GM21526 (cell line): Measurements from ENCODE around the gene LTBP4.
"Not testable (repeated sequence)": the region's sequence is repeated elsewhere in the genome, so short reads cannot be mapped to it uniquely, and the experiment has no call there.

ENCODE experiments used
- ATAC-seq: cut with Tn5 transposase; IDR thresholded peaks from one replicate; pipeline ENCODE4 v1.9.1; 2021; ENCODE audit warnings: moderate library complexity; ENCODE audit not compliant: unreplicated experiment, low FRiP score

LTBP4 gene

GRCh38 chr19:40571831-40572495, 29.2 kb upstream of the LTBP4 start:
- no peak for ATAC-seq

- ATAC-seq, result no peak
Measured at GRCh38 chr19:40575326-40575725, 25.8 kb upstream of the LTBP4 start.

DNA sequence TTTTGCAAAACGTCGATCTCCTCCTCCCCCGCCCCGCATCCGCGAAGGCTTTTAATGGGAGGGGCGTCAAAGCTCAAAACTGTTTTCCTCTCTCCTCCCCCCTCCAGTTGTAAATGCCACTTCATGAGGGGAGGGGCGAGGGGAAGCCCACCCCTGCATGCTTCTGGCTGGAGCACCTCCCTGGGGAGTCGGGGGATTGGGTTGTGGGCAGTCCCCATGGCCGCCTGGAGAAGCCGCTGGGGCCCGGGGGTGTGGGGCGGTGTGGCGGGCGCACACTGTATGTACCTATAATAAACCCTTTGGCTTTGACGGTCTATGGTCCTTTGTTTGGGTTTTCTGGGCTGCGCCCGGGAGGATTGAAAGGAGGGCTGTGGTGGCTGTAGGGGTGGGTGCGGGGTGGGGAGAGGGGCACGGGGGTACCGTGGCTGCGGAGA, 25.0 kb upstream of the LTBP4 start:
- ATAC-seq, result peak; percentile 26

GRCh38 chr19:40576585-40577451, 24.4 kb upstream of the LTBP4 start, which contains the start of gene SHKBP1:
Gene SHKBP1 (plus strand): TSS chr19:40576873. CDS start chr19:40576900, 27 bp downstream.
- ATAC-seq, result peak; percentile 89

DNA sequence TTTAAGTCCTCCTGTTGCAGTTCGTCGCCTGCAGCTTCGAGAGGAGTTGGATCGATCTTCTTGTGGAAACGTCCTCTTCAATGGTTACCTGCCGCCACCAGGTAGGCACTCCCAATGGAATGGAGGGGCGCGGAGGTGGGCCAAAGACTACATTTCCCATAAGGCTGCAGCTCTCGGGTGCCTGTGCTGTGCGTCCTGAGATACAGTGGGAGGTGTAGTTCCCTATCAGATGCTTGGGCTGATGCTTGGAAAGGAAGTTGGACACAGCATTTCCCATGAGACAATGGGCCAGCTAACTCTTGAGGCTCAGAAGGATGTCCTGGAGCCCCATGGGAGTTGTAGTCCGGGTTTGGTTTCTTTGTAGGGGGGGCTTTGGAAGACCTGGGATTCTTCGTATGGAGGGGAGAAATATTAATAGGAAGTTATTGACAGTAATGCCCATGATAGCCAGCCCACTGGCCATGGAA, 22.7 kb upstream of the LTBP4 start:
- no peak for ATAC-seq

GRCh38 chr19:40580619-40581018, 20.6 kb upstream of the LTBP4 start:
- no peak for ATAC-seq

DNA sequence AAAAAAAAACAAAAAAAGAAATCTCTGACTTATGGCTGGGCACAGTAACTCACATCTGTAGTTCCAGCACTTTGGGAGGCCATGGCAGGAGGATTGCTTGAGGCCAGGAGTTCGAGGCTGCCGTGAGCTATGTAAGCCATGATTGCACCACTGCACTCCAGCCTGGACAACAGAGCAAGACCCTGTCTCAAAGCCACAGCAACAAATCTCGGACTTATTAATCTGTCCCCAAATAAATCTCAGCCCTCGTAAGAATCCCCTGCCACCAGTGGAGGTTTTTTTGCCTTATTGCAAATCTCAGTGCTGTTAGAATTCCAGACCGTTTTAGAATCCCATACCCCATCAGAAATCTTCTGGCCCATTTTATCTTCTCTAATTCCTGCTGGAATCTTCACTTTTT, 19.6 kb upstream of the LTBP4 start:
- ATAC-seq, result no peak

GRCh38 chr19:40582467-40582866, 18.7 kb upstream of the LTBP4 start:
- no peak for ATAC-seq

- no peak for ATAC-seq
Measured at GRCh38 chr19:40583283-40583682, 17.9 kb upstream of the LTBP4 start.

DNA sequence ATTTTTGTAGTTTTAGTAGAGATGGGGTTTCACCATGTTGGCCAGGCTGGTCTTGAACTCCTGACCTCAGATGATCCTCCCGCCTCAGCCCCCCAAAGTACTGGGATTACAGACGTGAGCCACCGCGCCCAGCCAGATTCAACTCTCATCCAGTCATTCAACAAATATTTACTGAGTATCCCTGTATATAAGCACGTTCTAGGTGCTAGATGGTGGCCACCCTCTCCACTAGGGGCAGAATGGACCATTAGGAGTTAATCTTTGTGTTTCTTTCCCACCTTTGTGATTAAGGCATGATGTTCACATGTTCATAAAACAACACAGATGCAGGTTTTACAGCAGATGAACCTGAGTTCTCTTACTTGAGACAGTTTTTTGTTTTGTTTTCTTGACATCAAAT, 17.2 kb upstream of the LTBP4 start:
- no peak for ATAC-seq

DNA sequence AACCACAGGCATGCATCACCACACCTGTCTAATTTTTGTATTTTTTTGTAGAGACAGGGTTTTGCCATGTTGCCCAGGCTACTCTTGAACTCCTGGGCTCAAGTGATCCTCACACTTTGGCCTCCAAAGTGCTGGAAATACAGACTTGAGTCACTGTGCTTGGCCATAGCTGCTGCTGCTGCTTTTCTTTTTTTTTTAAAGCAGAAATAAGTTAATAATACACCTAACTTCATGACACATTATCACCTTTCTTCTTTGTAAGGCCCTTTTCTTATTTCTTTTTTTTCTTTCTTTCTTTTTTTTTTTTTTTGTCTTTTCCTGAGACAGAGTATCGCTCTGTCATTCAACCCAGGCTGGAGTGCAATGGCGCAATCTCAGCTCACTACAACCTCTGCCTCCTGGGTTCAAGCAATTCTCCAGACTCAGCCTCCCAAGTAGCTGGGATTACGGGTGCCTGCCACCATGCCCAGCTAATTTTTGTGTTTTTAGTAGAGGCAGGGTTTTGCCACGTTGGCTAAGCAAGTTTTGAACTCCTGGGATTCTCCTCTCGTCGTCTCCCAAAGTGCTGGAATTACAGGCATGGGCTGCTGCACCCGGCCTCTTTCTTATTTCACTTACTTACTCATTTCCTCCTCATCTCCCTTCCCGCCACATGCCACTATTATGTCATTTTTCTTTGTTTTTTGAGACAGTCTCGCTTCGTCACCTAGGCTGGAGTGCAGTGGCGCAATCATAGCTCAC, 15.8 kb upstream of the LTBP4 start:
- no peak for ATAC-seq

GRCh38 chr19:40585982-40586422, 15.2 kb upstream of the LTBP4 start:
- no peak for ATAC-seq

DNA sequence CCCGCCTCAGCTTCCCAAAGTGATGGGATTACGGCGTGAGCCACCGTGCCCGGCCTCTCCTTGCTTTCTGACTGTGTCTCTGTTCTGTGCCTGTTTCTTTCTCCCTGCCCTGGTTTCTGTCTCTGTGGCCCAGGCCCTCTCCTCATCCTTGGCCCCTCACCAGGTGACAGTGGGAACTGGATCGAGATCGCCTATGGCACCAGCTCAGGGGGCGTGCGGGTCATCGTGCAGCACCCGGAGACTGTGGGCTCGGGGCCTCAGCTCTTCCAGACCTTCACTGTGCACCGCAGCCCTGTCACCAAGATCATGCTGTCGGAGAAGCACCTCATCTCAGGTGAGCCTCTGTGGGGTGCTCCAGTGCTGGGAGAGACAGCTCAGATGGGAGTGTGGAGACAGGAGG, 14.6 kb upstream of the LTBP4 start:
- ATAC-seq, result no peak

GRCh38 chr19:40588110-40588854, 12.9 kb upstream of the LTBP4 start:
- ATAC-seq, result no peak

GRCh38 chr19:40588926-40589569, 12.1 kb upstream of the LTBP4 start:
- ATAC-seq, result no peak

GRCh38 chr19:40589591-40590429, 11.4 kb upstream of the LTBP4 start:
- no peak for ATAC-seq

GRCh38 chr19:40590464-40591265, 10.5 kb upstream of the LTBP4 start:
- no peak for ATAC-seq

DNA sequence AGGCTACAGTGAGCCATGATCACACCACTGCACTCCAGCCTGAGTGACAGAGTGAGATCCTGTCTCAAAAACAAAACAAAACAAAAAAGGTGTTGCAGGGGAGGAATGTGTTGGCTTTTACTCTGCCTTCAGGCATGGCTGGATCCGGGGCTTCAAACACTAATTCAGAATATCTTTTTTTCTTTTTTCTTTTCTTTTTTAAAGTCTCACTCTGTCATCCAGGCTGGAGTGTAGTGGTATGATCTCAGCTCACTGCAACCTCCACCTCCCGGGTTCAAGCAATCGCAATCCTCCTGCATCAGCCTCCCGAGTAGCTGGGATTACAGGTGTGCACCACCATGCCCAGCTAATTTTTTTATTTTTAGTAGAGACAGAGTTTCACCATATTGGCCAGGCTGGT, 9.4 kb upstream of the LTBP4 start:
- ATAC-seq, result not testable (repeated sequence)
